ENCODE results near the gene SLC39A12.
"Not testable (repeated sequence)": the region's sequence is repeated elsewhere in the genome, so short reads cannot be mapped to it uniquely, and the experiment has no call there.

SLC39A12 gene

DNA sequence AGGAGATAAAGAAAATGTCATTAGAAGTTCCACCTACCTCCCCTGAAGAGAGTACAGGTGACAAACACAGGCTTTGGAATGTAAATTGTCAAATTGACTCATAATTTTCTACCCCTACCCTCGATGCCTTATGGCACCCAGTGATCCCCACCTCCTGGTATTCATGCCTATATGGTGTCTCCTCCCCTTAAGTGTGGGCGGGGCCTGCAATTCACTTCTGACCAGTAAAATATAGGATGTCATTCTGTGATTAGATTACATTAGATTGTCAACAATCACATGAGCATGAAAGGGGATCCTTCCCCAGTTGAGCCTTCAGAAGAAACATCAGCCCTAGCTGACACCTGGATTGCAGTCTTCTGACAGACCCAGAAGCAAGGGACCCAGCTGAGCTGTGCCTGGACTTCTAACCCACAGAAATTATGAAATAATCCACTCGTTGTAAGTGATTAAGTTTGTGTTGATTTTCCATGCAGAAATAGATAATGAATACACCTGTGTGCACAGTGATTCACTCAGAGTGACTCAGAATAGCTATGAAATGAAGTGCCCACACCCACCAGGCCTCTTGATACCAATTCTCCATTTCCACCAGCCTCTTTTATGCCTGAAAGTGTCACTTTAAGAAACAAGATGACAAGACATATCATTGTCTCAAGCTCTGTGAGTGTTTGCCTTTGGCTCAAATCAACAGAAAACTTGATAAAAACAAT is 8.5 kb upstream of the SLC39A12 start:
- H3K4me3 ChIP-seq (ENCODE audit: low read depth, low read length) = no peak overlapping the region
- TF ChIP-seq, protein P1, sequence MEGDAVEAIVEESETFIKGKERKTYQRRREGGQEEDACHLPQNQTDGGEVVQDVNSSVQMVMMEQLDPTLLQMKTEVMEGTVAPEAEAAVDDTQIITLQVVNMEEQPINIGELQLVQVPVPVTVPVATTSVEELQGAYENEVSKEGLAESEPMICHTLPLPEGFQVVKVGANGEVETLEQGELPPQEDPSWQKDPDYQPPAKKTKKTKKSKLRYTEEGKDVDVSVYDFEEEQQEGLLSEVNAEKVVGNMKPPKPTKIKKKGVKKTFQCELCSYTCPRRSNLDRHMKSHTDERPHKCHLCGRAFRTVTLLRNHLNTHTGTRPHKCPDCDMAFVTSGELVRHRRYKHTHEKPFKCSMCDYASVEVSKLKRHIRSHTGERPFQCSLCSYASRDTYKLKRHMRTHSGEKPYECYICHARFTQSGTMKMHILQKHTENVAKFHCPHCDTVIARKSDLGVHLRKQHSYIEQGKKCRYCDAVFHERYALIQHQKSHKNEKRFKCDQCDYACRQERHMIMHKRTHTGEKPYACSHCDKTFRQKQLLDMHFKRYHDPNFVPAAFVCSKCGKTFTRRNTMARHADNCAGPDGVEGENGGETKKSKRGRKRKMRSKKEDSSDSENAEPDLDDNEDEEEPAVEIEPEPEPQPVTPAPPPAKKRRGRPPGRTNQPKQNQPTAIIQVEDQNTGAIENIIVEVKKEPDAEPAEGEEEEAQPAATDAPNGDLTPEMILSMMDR (IDR thresholded peaks at IDR 0.05; ENCODE audit: insufficient read depth, low read depth, low read length, missing control alignments) = no peak
- DNase-seq (ENCODE audit: low read depth) = no peak

DNA sequence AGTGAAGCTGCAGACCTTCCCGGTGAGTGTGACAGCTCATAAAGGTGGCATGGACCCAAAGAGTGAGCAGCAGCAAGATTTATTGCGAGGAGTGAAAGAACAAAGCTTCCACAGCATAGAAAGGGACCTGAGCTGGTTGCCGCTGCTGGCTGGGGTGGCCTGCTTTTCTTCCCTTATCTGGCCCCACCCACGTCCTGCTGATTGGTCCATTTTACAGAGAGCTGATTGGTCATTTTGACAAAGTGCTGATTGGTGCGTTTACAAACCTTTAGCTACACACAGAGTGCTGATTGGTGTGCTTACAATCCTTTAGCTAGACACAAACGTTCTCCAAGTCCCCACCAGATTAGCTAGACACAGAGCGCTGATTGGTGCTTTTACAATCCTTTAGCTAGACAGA is 1.4 kb upstream of the SLC39A12 start:
- H3K4me3 ChIP-seq (ENCODE audit: low read depth, low read length); DNase-seq (ENCODE audit: low read depth): not testable (repeated sequence)

DNA sequence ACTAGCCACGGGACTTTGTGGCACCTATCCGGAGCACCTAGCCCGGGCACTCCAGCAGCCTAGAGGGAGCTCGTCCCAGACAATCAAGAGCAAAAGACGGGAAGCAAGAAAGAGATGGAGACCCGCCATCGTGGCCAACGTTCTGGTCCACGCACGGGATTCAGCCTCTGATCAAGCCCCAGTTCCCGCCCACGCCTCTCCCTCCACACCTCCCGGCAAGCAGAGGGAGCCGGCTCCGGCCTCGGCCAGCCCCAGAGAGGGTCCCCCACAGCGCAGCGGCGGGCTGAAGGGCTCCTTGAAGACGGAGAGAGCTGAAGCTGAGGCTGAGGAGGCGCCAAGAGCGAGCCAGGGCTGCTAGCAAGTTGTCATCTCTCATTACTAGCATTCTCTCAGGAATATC is 992 bp upstream of the SLC39A12 start:
- DNase-seq (ENCODE audit: low read depth) = no peak
- TF ChIP-seq, protein P1 (IDR thresholded peaks at IDR 0.05; ENCODE audit: insufficient read depth, low read depth, low read length, missing control alignments) = no peak
- H3K4me3 ChIP-seq (ENCODE audit: low read depth, low read length) = no peak overlapping the region

DNA sequence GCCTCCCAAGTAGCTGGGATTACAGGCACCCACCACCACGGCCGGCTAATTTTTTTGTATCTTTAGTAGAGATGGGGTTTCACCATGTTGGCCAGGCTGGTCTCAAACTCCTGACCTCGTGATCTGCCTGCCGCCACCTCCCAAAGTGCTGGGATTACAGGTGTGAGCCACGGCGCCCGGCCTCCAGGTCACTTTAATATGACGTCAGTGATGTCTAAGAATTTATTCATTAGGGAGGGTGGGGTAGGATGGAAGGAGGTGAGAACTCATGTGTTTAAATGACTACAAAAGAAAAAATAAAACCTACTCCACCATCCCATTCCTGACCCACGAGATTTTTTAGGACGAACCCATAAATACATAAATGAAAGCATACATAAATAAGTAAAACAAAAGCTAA is 2.7 kb downstream of the SLC39A12 start:
- not testable (repeated sequence) for DNase-seq (ENCODE audit: low read depth); H3K4me3 ChIP-seq (ENCODE audit: low read depth, low read length)

DNA sequence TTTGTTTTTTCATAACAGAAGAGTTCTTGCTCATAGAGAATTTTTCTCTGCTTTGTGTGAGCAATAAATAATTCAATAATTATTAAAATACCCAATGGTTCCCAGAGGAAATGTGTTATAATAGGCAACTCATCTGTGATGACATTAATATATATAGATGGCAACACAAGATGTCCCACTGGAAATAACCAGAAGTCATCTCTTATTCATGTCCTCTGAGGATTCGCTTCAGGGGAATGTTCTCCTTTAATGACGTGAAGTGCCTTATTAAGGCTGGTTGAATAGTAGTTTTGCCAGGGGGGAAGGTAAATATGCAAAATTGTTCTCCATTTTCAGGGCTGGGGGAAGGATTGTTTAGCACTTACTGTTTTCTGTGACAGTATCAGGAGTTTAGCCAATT is 3.1 kb downstream of the SLC39A12 start:
- no peak overlapping the region for H3K4me3 ChIP-seq (ENCODE audit: low read depth, low read length)
- TF ChIP-seq, protein P1 (IDR thresholded peaks at IDR 0.05; ENCODE audit: insufficient read depth, low read depth, low read length, missing control alignments) = no peak
- no peak for DNase-seq (ENCODE audit: low read depth)

DNA sequence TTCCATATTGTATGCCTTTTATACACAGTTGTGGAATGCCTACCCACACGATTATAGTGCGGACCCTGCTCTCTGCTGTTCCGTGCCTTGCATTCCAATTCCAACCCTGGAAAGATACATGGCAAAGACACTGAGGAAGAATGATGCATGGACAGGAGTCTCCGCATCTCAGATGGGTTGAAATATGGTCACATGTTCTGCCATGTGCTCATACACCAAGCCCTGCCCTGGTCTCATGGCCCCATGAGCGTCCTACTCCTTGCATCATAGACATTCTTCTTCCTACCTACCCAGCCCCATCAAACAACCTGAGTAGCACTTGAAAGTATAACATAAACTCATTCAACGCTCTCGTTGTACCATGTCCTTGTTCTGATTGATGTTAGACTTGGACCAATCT is 6.3 kb downstream of the SLC39A12 start:
- TF ChIP-seq, protein P1 (IDR thresholded peaks at IDR 0.05; ENCODE audit: insufficient read depth, low read depth, low read length, missing control alignments) = no peak
- DNase-seq (ENCODE audit: low read depth) = no peak
- no peak overlapping the region for H3K4me3 ChIP-seq (ENCODE audit: low read depth, low read length)

DNA sequence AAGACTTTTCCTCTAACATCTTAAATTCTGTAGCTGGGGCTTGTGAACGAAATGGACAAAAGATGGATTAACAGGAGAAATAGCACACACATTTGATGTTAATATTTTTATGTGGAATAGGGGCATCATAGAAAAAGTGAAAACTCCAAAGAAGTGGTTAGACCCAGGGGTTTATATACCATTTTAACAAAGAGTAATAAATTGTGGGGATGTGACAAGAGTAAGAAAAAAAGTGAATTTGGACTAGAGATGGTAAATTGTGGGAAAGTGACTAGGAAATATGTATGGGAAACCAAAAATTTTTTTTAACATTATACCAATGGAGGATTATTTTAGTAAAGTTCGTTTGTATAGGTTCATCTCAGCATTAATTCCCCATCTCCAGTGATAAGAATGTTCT is 8.2 kb downstream of the SLC39A12 start:
- DNase-seq (ENCODE audit: low read depth) = no peak
- no peak overlapping the region for H3K4me3 ChIP-seq (ENCODE audit: low read depth, low read length)
- TF ChIP-seq, protein P1 (IDR thresholded peaks at IDR 0.05; ENCODE audit: insufficient read depth, low read depth, low read length, missing control alignments) = no peak
